Endothelial cell of umbilical vein (primary cell): ENCODE data around the gene TENM4. TPM values are rescaled to one million over a fixed set of nuclear protein-coding genes. Genes with fewer than 3 reads are reported as not detected.

Source experiments
- BruUV-seq: library from RNA; stranded (reverse); fragments of 400-500 nt; replicated peaks from 2 replicates; lab custom pipeline; 2021; lab: Mats Ljungman, UMichigan
- CTCF ChIA-PET: fragments of 300-600, 350-600 bp; sonication (Branson Sonifier 250); formaldehyde crosslinking; loops from one replicate; lab custom pipeline; 2021; ENCODE audit warnings: antibody characterized with exemption, inconsistent platforms; lab: Charles Lee
- POLR2A ChIA-PET: fragments of 300-600, 350-600 bp; sonication (Branson Sonifier 250); formaldehyde crosslinking; loops from one replicate; lab custom pipeline; 2021; ENCODE audit warnings: antibody characterized with exemption, inconsistent platforms; lab: Charles Lee
- DNase-seq: peaks from one replicate; pipeline ENCODE4 v3.0.0-alpha.2; 2011; ENCODE audit warnings: low read depth, low spot score
- FAIRE-seq: peaks from 2 replicates; lab custom pipeline; 2011; peaks lifted over from hg19 to GRCh38; lab: Jason Lieb, UNC
- H2AFZ ChIP-seq: 2 replicates; pipeline ENCODE4 v1.6.0; 2012; ENCODE audit warnings: low read depth, low read length, control low read depth, inconsistent platforms
- H3K27ac ChIP-seq: 2 replicates; pipeline ENCODE4 v1.5.1; 2011; ENCODE audit warnings: low read depth, mild to moderate bottlenecking, control low read depth, low read length, moderate library complexity; ENCODE audit not compliant: insufficient read depth
- H3K27me3 ChIP-seq, 2 experiments: 2 replicates each; pipeline versions ENCODE4 v1.6.0 to v1.6.1; 2011; ENCODE audit warnings: low read length in 2 of 2, mixed read lengths in 1 of 2; ENCODE audit not compliant: control insufficient read depth in 2 of 2, insufficient read depth in 2 of 2
- H3K36me3 ChIP-seq, 2 experiments: 2 replicates in 1 of 2; 3 replicates in 1 of 2; pipeline ENCODE4 v1.5.1; 2011; ENCODE audit warnings: low read length in 2 of 2, mild to moderate bottlenecking in 1 of 2, moderate library complexity in 1 of 2; ENCODE audit not compliant: control insufficient read depth in 2 of 2, insufficient read depth in 2 of 2; ENCODE audit errors: extremely low read depth in 1 of 2
- H3K4me1 ChIP-seq: 3 replicates; pipeline ENCODE4 v1.5.1; 2011; ENCODE audit warnings: mild to moderate bottlenecking, low read length; ENCODE audit not compliant: control insufficient read depth, insufficient read depth; ENCODE audit errors: extremely low read depth
- H3K4me2 ChIP-seq: 2 replicates; pipeline ENCODE4 v1.6.1; 2011; ENCODE audit warnings: low read length, control low read depth, mixed read lengths; ENCODE audit not compliant: insufficient read depth
- H3K4me3 ChIP-seq, 3 experiments: fragments of 200-600 bp in 1 of 3; sonication (generic), shearing (Covaris generic) in 1 of 3; replicated peaks in 1 of 3; 2 replicates each; pipeline ENCODE4 v1.5.1; 2011 to 2016; ENCODE audit warnings: control low read depth in 3 of 3, low read length in 3 of 3, mild to moderate bottlenecking in 2 of 3, inconsistent platforms in 1 of 3, low read depth in 1 of 3, moderate library complexity in 1 of 3; ENCODE audit not compliant: insufficient read depth in 1 of 3
- H3K79me2 ChIP-seq: 2 replicates; pipeline ENCODE4 v1.6.0; 2012; ENCODE audit warnings: low read length, inconsistent platforms; ENCODE audit not compliant: control insufficient read depth, insufficient read depth
- H3K9ac ChIP-seq: replicated peaks from 2 replicates; pipeline ENCODE3; 2011; ENCODE audit warnings: low read length, control low read depth; ENCODE audit not compliant: insufficient read depth; ENCODE audit errors: extremely low read depth
- H3K9me1 ChIP-seq: replicated peaks from 3 replicates; pipeline ENCODE4 v1.6.0; 2011; ENCODE audit warnings: mild to moderate bottlenecking, low read length; ENCODE audit not compliant: control insufficient read depth, insufficient read depth; ENCODE audit errors: extremely low read depth
- H3K9me3 ChIP-seq: replicated peaks from 2 replicates; pipeline ENCODE4 v1.5.1; 2012; ENCODE audit warnings: low read length, inconsistent platforms; ENCODE audit not compliant: control insufficient read depth, insufficient read depth
- H4K20me1 ChIP-seq: replicated peaks from 2 replicates; pipeline ENCODE3; 2011; ENCODE audit warnings: mild to moderate bottlenecking, low read length; ENCODE audit not compliant: control insufficient read depth, insufficient read depth; ENCODE audit errors: extremely low read depth
- CTCF ChIP-seq, 2 donors: IDR thresholded peaks; 1 replicate in 1 of 2; 2 replicates in 1 of 2; pipeline ENCODE4 v1.5.1; 2011; ENCODE audit warnings: low read length in 2 of 2, mild to moderate bottlenecking in 2 of 2, moderate library complexity in 2 of 2, control low read depth in 1 of 2, inconsistent platforms in 1 of 2, low read depth in 1 of 2; ENCODE audit not compliant: insufficient read depth in 1 of 2; ENCODE audit errors: extremely low read depth in 1 of 2
- EZH2 ChIP-seq: IDR thresholded peaks from 2 replicates; pipeline ENCODE4 v1.6.1; 2012; ENCODE audit warnings: borderline replicate concordance, low read depth, mild to moderate bottlenecking, moderate library complexity, low read length, inconsistent platforms; ENCODE audit not compliant: severe bottlenecking
- FOS ChIP-seq: IDR thresholded peaks from 2 replicates; pipeline ENCODE4 v1.6.1; 2011; ENCODE audit warnings: mild to moderate bottlenecking, low read length, moderate library complexity, borderline replicate concordance; ENCODE audit not compliant: insufficient read depth
- GATA2 ChIP-seq: IDR thresholded peaks from 2 replicates; pipeline ENCODE4 v1.7.0; 2011; ENCODE audit warnings: low read depth, mild to moderate bottlenecking, moderate library complexity, mixed read lengths, low read length; ENCODE audit not compliant: insufficient read length, insufficient read depth
- JUN ChIP-seq: IDR thresholded peaks from 2 replicates; pipeline ENCODE4 v1.6.1; 2011; ENCODE audit warnings: borderline replicate concordance, low read depth; ENCODE audit not compliant: insufficient read length, insufficient read depth
- MYC ChIP-seq: IDR thresholded peaks from one replicate; pipeline ENCODE4 v1.6.1; 2011; ENCODE audit warnings: mild to moderate bottlenecking, low read depth, low read length
- POLR2A ChIP-seq: IDR thresholded peaks from 2 replicates; pipeline ENCODE4 v1.6.1; 2012; ENCODE audit warnings: low read depth, mild to moderate bottlenecking, control low read depth, low read length
- POLR2AphosphoS5 ChIP-seq: IDR thresholded peaks from 2 replicates; pipeline ENCODE4 v1.6.1; 2012; ENCODE audit warnings: low read depth, mild to moderate bottlenecking, control low read depth, low read length, moderate library complexity; ENCODE audit not compliant: insufficient read depth
- dilution Hi-C: fragments of 300-500 bp; cut with MboI; formaldehyde crosslinking; loops from one replicate; pipeline ENCODE4 v1.15.0; 2019; ENCODE audit warnings: low sequenced_read_pairs; ENCODE audit not compliant: extremely low pct_ligation_motif_present
- intact Hi-C: fragments of 100-400 bp; cut with micrococcal nuclease; formaldehyde crosslinking; loops from one replicate; pipeline ENCODE4 v1.10.0; 2022
- polyA plus RNA-seq, 4 experiments: library from polyadenylated mRNA; depleted of rRNA in 3 of 4; stranded (reverse) in 3 of 4; unstranded in 1 of 4; fragments of >200 nt; gene quantifications; 2 replicates each; pipeline versions ENCODE4 v1.2.1 to v1.2.3, GENCODE V29; 2011 to 2012; ENCODE audit warnings: missing spikeins in 1 of 4
- total RNA-seq: library from RNA; stranded (reverse); gene quantifications from 2 replicates; pipeline ENCODE4 v1.2.3, GENCODE V29; 2021
- TF ChIP-seq, protein P1 (sequence below): IDR thresholded peaks from 2 replicates; pipeline ENCODE4 v1.6.1; 2011; ENCODE audit not compliant: insufficient read depth, insufficient read length

TENM4 gene
- total and polyA plus RNA-seq, 2 donors (not counting 3 experiments of a cell fraction or from before 2014, with no cell fraction given) = 0.06 to 0.27 TPM

- H3K27ac ChIP-seq = no peak overlapping the region
- no peaks in the 10 kb centered on the region for H3K9me1 ChIP-seq
- BruUV-seq = no TSS peak
- ChIA-PET CTCF (no interaction called here), POLR2A (no interaction called here)
- intact Hi-C loops (no loop called here), dilution Hi-C loops (no loop called here)
- H3K79me2 ChIP-seq = no peaks in the 10 kb centered on the region
- TF ChIP-seq GATA2 (no peak), POLR2A (no peak), EZH2 (no peak), CTCF (IDR thresholded peaks at IDR 0.05; ENCODE audit: extremely low read depth in 1 of 2, insufficient read depth in 1 of 2, low read depth in 1 of 2, low read length in 2 of 2) (no peak), FOS (no peak), MYC (no peak), JUN (no peak), POLR2AphosphoS5 (no peak)
- TF ChIP-seq, protein P1, sequence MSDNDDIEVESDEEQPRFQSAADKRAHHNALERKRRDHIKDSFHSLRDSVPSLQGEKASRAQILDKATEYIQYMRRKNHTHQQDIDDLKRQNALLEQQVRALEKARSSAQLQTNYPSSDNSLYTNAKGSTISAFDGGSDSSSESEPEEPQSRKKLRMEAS = no peak
- peaks cover 5% of the 10 kb centered on the region for H3K4me1 ChIP-seq
- H4K20me1 ChIP-seq = no peaks in the 10 kb centered on the region
- no peak overlapping the region for H3K4me3 ChIP-seq
- FAIRE-seq (peak; percentile 78), DNase-seq (peak; percentile 77)
- H3K27me3 ChIP-seq = peaks cover 4 to 10% of the 10 kb centered on the region in 2 experiments
- H3K9me3 ChIP-seq = no peaks in the 10 kb centered on the region
- peak overlapping the region; percentile 25 for H2AFZ ChIP-seq
- H3K36me3 ChIP-seq = no peaks in the 10 kb centered on the region
- H3K9ac ChIP-seq = no peak overlapping the region
- no peak overlapping the region for H3K4me2 ChIP-seq
Observed at GRCh38 chr11:78823588-78823987, 617.2 kb downstream of the TENM4 start.
